ENCODE results near the gene NOXO1.

DNA sequence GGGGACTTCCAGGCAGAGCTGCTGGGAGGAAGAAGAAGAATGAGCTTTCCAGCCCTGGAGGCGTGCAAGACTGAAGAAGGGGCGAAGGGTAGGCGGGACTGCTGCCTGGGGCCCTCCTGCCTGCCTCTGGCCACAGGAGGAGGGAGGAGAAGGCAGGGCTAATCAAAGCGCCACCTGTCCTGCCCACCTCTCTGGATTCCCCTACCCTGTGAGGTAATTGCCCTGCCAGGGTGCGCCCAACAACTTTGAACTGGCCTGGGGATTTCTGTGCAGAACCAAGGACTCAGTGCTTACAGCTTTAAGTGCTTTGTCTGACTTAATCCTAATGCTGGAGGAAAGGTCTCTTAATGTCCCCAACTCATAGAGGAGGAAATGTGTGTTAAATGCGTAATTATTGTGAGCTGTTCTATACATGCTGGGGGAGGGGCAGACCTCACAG is at the start of gene NOXO1:
- TF ChIP-seq GATA2 (IDR thresholded peaks at IDR 0.05; ENCODE audit: low read depth, low read length), result no peak
- no peak for TF ChIP-seq GATA3 (IDR thresholded peaks at IDR 0.05; ENCODE audit: low read depth, low read length)

Measured in SH-SY5Y (cell line).